ENCODE data around the gene TBC1D8. TPM values are rescaled to one million over a fixed set of nuclear protein-coding genes. Genes with fewer than 3 reads are reported as not detected.

The TBC1D8 gene
- 31.8 and 34.0 TPM in 2 replicates for total RNA-seq (2014; rRNA removed; shearing (Covaris generic))

DNA sequence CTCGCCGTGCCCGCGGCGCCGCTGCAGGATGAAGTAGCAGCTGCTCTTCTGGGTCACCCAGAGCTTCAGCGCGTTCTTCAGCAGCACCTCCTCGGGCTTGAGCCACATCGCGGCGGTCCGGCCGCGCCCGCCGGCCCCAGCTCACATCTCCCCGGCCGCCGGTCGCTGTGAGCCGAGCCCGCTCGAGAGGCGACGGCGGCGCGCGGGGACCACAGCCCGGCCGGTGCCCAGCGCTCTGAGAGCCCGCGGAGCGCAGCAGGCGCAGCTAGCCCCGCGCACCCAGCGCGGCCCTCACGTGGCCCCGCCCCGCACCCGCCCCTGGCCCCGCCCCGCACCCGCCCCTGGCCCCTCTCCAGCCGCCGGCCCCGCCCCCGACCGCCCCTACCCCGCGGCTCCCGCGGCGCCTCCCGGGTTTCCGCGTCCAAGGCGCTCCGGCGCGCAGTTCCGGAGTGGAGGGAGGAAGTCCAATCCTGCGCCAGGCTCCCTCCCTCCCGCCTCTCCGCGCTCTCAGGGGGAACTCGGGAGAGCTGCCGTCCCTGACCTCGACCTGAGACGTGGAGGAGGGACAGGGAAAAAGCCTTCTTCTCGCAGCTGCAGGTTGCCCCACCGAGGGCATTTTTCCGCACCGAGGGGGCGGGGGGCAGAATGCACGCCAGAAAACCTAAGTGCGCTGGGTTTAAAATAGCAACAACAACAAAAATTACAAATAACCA is at the start of gene TBC1D8:
Gene TBC1D8, minus strand, starts transcription at position 237 of the 713 bp plus-strand sequence. Its CDS starts 129 bp downstream, at position 108.

GRCh38 chr2:101001691-101002561 is 149.3 kb downstream of the TBC1D8 start, which contains the start of gene RPL31:
Gene RPL31 (plus strand): TSS chr2:101002289. CDS start chr2:101002702, 413 bp downstream.

Small RNA genes lying within 50 kb of the gene (small RNA-seq; reads per million reads assigned to genes)
- gene BBIP1P1 = not detected

Other genes with a start within 250 kb of the TBC1D8 start
- gene RPL31, start 149.1 kb downstream of the TBC1D8 start, total RNA-seq (2014; rRNA removed; shearing (Covaris generic)) = 1,289 and 1,555 TPM in 2 replicates
- gene CNOT11, start 101.5 kb upstream of the TBC1D8 start, total RNA-seq (2014; rRNA removed; shearing (Covaris generic)) = 18.7 and 24.3 TPM in 2 replicates
- 18.9 and 23.0 TPM in 2 replicates for gene RNF149, start 157.3 kb upstream of the TBC1D8 start, total RNA-seq (2014; rRNA removed; shearing (Covaris generic))
- gene CREG2, start 236.1 kb upstream of the TBC1D8 start, total RNA-seq (2014; rRNA removed; shearing (Covaris generic)) = not detected in 2 replicates